Measurements from ENCODE around the gene OCRL.

- TF ChIP-seq REST (IDR thresholded peaks at IDR 0.05; ENCODE audit: insufficient read depth in 1 of 2, low read depth in 2 of 2, low read length in 1 of 2) (no peak), CTCF (IDR thresholded peaks at IDR 0.05) (no peak)
Measured at GRCh38 chrX:129632443-129632842, 92.4 kb downstream of the OCRL start.

Data from Panc1 (cell line).